HEK293 (cell line): Measurements from ENCODE around the gene ALPG.
"Not testable (repeated sequence)": the region's sequence is repeated elsewhere in the genome, so short reads cannot be mapped to it uniquely, and the experiment has no call there.

Source experiments
- CTCF ChIA-PET: fragments of 350-600 bp; formaldehyde crosslinking; extraction: SDS; loops from one replicate; lab custom pipeline; 2021; ENCODE audit warnings: antibody characterized with exemption; lab: Yijun Ruan, JAX
- POLR2A ChIA-PET: fragments of 300-600 bp; formaldehyde crosslinking; extraction: SDS; loops from one replicate; lab custom pipeline; 2020; ENCODE audit warnings: antibody characterized with exemption, inconsistent platforms; lab: Yijun Ruan, JAX
- H3K27ac ChIP-seq: fragments of 200-500 bp; sonication (Bioruptor generic); 2 replicates; pipeline ENCODE4 v1.5.1; 2014; ENCODE audit warnings: low read depth, low read length, control low read depth, inconsistent platforms; ENCODE audit errors: extremely low read depth
- H3K36me3 ChIP-seq, 2 experiments: fragments of 200-500 bp in 1 of 2; sonication (Bioruptor generic) in 1 of 2; 1 replicate in 1 of 2; 2 replicates in 1 of 2; pipeline ENCODE4 v1.5.1; 2014 to 2017; ENCODE audit warnings: inconsistent platforms in 2 of 2, low read length in 2 of 2; ENCODE audit not compliant: control insufficient read depth in 2 of 2, insufficient read depth in 1 of 2
- H3K4me1 ChIP-seq: fragments of 200-500 bp; sonication (Bioruptor generic); 2 replicates; pipeline ENCODE4 v1.5.1; 2014; ENCODE audit warnings: mild to moderate bottlenecking, low read length, inconsistent platforms; ENCODE audit not compliant: control insufficient read depth, insufficient read depth
- H3K4me3 ChIP-seq: 2 replicates; pipeline ENCODE4 v1.5.1; 2011; ENCODE audit warnings: low read depth, mild to moderate bottlenecking, control low read depth, low read length, moderate library complexity
- H3K9me3 ChIP-seq: fragments of 200-500 bp; sonication (Bioruptor generic); 2 replicates; pipeline ENCODE4 v1.5.1; 2014; ENCODE audit warnings: low read depth, low read length, inconsistent platforms; ENCODE audit not compliant: control insufficient read depth, insufficient read depth
- BCL11A ChIP-seq: fragments of 450-650 bp; formaldehyde crosslinking; IDR thresholded peaks from 2 replicates; pipeline ENCODE4 v1.5.1; 2016; ENCODE audit warnings: low read depth, missing biosample characterization, missing genetic modification characterization
- GLIS2 ChIP-seq: fragments of 450-650 bp; formaldehyde crosslinking; IDR thresholded peaks from 2 replicates; pipeline ENCODE4 v1.5.1; 2016; ENCODE audit warnings: missing biosample characterization, missing genetic modification characterization
- HOXA7 ChIP-seq: sonication (generic); formaldehyde crosslinking; IDR thresholded peaks from 2 replicates; pipeline ENCODE4 v1.8.1; 2022; ENCODE audit warnings: missing genetic modification reagents, borderline replicate concordance
- HOXD13 ChIP-seq: sonication (generic); formaldehyde crosslinking; IDR thresholded peaks from 2 replicates; pipeline ENCODE4 v1.8.0; 2022; ENCODE audit warnings: missing genetic modification reagents, borderline replicate concordance
- YY2 ChIP-seq: fragments of 450-650 bp; formaldehyde crosslinking; IDR thresholded peaks from 2 replicates; pipeline ENCODE4 v1.5.1; 2016; ENCODE audit warnings: missing biosample characterization, missing genetic modification characterization
- ZBTB7A ChIP-seq: fragments of 450-650 bp; formaldehyde crosslinking; IDR thresholded peaks from 2 replicates; pipeline ENCODE4 v1.5.1; 2016; ENCODE audit warnings: low read depth, missing biosample characterization, missing genetic modification characterization
- ZNF248 ChIP-seq: fragments of 450-650 bp; formaldehyde crosslinking; IDR thresholded peaks from 2 replicates; pipeline ENCODE4 v1.5.1; 2017; ENCODE audit warnings: missing biosample characterization, missing genetic modification characterization
- ZNF335 ChIP-seq: fragments of 450-650 bp; formaldehyde crosslinking; conservative IDR thresholded peaks from 2 replicates; pipeline ENCODE4 v1.5.1; 2016; ENCODE audit warnings: missing biosample characterization, missing genetic modification characterization
- ZNF433 ChIP-seq: fragments of 450-650 bp; formaldehyde crosslinking; IDR thresholded peaks from 2 replicates; pipeline ENCODE4 v1.5.1; 2016; ENCODE audit warnings: missing biosample characterization, missing genetic modification characterization, low read depth
- ZNF843 ChIP-seq: fragments of 450-650 bp; formaldehyde crosslinking; IDR thresholded peaks from 2 replicates; pipeline ENCODE4 v1.5.1; 2016; ENCODE audit warnings: missing biosample characterization, missing genetic modification characterization
- TF ChIP-seq, protein P1 (sequence below): fragments of 450-650 bp; formaldehyde crosslinking; IDR thresholded peaks from 2 replicates; pipeline ENCODE4 v1.5.1; 2016; ENCODE audit warnings: missing biosample characterization, missing genetic modification characterization
- TF ChIP-seq, protein P2 (sequence below): fragments of 450-650 bp; formaldehyde crosslinking; IDR thresholded peaks from 2 replicates; pipeline ENCODE4 v1.5.1; 2016; ENCODE audit warnings: missing biosample characterization, missing genetic modification characterization
- TF ChIP-seq, protein P3 (sequence below): fragments of 450-650 bp; formaldehyde crosslinking; IDR thresholded peaks from 2 replicates; pipeline ENCODE4 v1.5.1; 2016; ENCODE audit warnings: missing biosample characterization, missing genetic modification characterization
- TF ChIP-seq, protein P4 (sequence below): fragments of 450-650 bp; formaldehyde crosslinking; IDR thresholded peaks from 2 replicates; pipeline ENCODE4 v1.5.1; 2017; ENCODE audit warnings: missing biosample characterization, missing genetic modification characterization

Gene ALPG

DNA sequence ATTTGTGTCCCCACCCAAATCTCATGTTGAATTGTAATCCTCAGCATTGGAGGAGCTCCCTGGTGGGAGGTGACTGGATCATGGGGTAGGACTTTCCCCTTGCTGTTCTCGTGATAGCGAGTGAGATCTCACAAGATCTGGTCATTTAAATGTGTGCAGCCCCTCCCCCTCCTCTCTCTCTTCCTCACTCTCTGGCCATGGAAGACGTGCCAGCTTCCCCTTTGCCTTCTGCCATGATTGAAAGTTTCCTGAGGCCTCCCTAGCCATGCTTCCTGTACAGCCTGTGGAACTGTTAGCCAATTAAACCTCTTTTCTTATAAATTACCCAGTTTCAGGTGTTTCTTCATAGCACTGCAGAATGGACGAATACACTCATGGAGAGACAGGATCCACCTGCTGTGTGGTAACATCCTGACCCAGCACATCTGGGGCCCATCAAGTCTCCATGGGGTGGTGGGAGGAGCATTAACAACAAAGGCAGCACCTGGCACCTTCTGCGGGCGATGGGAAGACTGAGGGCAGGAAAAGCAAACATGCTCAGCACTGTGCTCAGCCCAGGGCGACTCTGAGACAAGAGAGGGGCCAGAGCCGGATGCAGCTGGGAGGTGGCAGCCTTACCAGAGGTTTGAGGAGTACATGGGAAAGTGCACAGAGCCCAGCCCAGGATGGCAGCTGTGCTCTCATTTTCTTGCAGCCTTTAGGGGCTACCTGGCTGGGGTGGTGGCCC is 44.3 kb upstream of the ALPG start:
- CTCF ChIA-PET, result interaction anchor here (0.6 kb wide), 1 partner anchor 22 kb away, joined by 3 read pairs; no protein-coding TSS in a partner anchor
- H3K27ac ChIP-seq, result no peak overlapping the region
- H3K4me1 ChIP-seq, result no peaks in the 10 kb centered on the region
- TF ChIP-seq BCL11A (tag by site-specific recombination) (no peak), YY2 (tag by site-specific recombination) (no peak), HOXA7 (CRISPR knock-in tag) (no peak), ZNF335 (tag by site-specific recombination) (no peak), GLIS2 (tag by site-specific recombination) (no peak), HOXD13 (CRISPR knock-in tag) (no peak), ZBTB7A (tag by site-specific recombination) (no peak), ZNF843 (tag by site-specific recombination) (no peak), ZNF433 (tag by site-specific recombination) (no peak), ZNF248 (no peak)
- TF ChIP-seq, protein P1, sequence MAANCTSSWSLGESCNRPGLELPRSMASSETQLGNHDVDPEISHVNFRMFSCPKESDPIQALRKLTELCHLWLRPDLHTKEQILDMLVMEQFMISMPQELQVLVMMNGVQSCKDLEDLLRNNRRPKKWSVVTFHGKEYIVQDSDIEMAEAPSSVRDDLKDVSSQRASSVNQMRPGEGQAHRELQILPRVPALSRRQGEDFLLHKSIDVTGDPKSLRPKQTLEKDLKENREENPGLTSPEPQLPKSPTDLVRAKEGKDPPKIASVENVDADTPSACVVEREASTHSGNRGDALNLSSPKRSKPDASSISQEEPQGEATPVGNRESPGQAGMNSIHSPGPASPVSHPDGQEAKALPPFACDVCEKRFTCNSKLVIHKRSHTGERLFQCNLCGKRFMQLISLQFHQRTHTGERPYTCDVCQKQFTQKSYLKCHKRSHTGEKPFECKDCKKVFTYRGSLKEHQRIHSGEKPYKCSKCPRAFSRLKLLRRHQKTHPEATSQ, result no peak
- TF ChIP-seq, protein P2, sequence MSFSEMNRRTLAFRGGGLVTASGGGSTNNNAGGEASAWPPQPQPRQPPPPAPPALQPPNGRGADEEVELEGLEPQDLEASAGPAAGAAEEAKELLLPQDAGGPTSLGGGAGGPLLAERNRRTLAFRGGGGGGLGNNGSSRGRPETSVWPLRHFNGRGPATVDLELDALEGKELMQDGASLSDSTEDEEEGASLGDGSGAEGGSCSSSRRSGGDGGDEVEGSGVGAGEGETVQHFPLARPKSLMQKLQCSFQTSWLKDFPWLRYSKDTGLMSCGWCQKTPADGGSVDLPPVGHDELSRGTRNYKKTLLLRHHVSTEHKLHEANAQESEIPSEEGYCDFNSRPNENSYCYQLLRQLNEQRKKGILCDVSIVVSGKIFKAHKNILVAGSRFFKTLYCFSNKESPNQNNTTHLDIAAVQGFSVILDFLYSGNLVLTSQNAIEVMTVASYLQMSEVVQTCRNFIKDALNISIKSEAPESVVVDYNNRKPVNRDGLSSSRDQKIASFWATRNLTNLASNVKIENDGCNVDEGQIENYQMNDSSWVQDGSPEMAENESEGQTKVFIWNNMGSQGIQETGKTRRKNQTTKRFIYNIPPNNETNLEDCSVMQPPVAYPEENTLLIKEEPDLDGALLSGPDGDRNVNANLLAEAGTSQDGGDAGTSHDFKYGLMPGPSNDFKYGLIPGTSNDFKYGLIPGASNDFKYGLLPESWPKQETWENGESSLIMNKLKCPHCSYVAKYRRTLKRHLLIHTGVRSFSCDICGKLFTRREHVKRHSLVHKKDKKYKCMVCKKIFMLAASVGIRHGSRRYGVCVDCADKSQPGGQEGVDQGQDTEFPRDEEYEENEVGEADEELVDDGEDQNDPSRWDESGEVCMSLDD, result no peak
- TF ChIP-seq, protein P3, sequence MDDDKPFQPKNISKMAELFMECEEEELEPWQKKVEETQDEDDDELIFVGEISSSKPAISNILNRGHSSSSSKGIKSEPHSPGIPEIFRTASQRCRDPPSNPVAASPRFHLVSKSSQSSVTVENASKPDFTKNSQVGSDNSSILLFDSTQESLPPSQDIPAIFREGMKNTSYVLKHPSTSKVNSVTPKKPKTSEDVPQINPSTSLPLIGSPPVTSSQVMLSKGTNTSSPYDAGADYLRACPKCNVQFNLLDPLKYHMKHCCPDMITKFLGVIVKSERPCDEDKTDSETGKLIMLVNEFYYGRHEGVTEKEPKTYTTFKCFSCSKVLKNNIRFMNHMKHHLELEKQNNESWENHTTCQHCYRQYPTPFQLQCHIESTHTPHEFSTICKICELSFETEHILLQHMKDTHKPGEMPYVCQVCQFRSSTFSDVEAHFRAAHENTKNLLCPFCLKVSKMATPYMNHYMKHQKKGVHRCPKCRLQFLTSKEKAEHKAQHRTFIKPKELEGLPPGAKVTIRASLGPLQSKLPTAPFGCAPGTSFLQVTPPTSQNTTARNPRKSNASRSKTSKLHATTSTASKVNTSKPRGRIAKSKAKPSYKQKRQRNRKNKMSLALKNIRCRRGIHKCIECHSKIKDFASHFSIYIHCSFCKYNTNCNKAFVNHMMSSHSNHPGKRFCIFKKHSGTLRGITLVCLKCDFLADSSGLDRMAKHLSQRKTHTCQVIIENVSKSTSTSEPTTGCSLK (tag by site-specific recombination), result no peak
- TF ChIP-seq, protein P4, sequence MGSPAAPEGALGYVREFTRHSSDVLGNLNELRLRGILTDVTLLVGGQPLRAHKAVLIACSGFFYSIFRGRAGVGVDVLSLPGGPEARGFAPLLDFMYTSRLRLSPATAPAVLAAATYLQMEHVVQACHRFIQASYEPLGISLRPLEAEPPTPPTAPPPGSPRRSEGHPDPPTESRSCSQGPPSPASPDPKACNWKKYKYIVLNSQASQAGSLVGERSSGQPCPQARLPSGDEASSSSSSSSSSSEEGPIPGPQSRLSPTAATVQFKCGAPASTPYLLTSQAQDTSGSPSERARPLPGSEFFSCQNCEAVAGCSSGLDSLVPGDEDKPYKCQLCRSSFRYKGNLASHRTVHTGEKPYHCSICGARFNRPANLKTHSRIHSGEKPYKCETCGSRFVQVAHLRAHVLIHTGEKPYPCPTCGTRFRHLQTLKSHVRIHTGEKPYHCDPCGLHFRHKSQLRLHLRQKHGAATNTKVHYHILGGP, result no peak
- TF ChIP-seq, all 188 proteins: peak for 0
- POLR2A ChIA-PET, result no interaction called here
- no peaks in the 10 kb centered on the region for H3K9me3 ChIP-seq
- H3K36me3 ChIP-seq, result no peaks in the 10 kb centered on the region
- H3K4me3 ChIP-seq, result no peak overlapping the region

DNA sequence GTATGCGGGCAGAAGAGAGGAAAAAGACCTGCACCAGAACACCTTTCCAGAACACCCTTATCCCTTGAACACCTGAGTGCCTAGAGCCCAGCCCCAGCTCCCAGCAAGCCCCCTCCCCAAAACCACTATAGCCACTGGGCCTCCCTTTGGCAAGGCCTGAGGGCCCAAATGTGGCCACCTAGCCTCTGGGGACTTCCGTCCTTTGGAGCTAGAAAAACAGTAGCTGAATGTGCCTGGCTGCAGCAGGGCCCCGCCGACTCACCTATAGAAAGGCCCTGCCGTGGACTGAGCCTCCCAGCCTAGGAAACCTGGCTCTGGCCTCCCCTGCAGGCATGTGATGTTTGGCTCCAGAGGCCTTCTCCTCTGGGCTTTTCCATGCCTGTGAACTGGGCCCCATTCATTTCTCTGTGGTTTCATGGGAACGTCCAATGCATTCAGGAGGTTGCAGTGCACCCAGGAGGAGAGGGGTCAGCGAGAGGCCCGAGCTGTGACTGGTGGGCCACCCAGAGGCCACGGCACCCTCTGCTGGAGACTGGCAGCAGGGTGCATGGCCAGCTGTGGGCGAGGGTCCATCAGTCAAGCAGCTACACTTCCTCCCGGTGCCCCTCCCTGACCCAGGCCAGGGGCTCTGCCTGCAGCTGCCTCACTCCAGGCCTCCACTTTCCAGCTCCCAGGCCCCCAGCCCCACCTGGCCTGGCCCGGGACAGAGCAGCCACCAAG is 43.4 kb upstream of the ALPG start:
- not testable (repeated sequence) for H3K4me3 ChIP-seq
- CTCF ChIA-PET, result interaction anchor here (0.7 to 1.5 kb wide), 3 partner anchors 50 to 461 kb away, joined by 3 to 4 read pairs (median 3); no protein-coding TSS in a partner anchor

More for the DNA sequence above, 43.4 kb upstream of the ALPG start:
- POLR2A ChIA-PET, H3K4me1 ChIP-seq, H3K27ac ChIP-seq, H3K36me3 ChIP-seq, H3K9me3 ChIP-seq: not testable (repeated sequence)
